CD4-positive, alpha-beta memory T cell (primary cell): ENCODE measurements around the gene PIK3CD. TPM values are rescaled to one million over a fixed set of nuclear protein-coding genes. Genes with fewer than 3 reads are reported as not detected.
"Not testable (repeated sequence)": the region's sequence is repeated elsewhere in the genome, so short reads cannot be mapped to it uniquely, and the experiment has no call there.

Experiments used
- CTCF ChIA-PET: fragments of 350-600 bp; sonication (Branson Sonifier 250); formaldehyde crosslinking; loops from one replicate; lab custom pipeline; 2021; ENCODE audit warnings: inconsistent platforms; ENCODE audit not compliant: partially characterized antibody; lab: Charles Lee
- POLR2A ChIA-PET: fragments of 350-600 bp; sonication (Branson Sonifier 250); formaldehyde crosslinking; loops from one replicate; lab custom pipeline; 2021; ENCODE audit not compliant: partially characterized antibody; lab: Charles Lee
- DNase-seq, 5 donors: peaks; one replicate each; pipeline versions ENCODE4 v3.0.0 to v3.0.0-alpha.2; 2020 to 2022; ENCODE audit warnings: mixed read lengths in 1 of 5
- H3K27ac ChIP-seq: one replicate; pipeline ENCODE4 v1.7.0; 2013; ENCODE audit warnings: low read depth, low read length
- H3K27me3 ChIP-seq: 2 replicates; pipeline ENCODE4 v1.7.0; 2013; ENCODE audit warnings: mild to moderate bottlenecking, low read length, moderate library complexity; ENCODE audit not compliant: insufficient read depth
- H3K36me3 ChIP-seq: 2 replicates; pipeline ENCODE4 v1.7.0; 2013; ENCODE audit warnings: mild to moderate bottlenecking, low read length, moderate library complexity; ENCODE audit not compliant: insufficient read depth
- H3K4me1 ChIP-seq: 2 replicates; pipeline ENCODE4 v1.7.0; 2013; ENCODE audit warnings: mild to moderate bottlenecking, low read length, moderate library complexity; ENCODE audit not compliant: insufficient read depth
- H3K4me3 ChIP-seq, 2 donors: one replicate each; pipeline ENCODE4 v1.7.0; 2013; ENCODE audit warnings: low read length in 2 of 2, mild to moderate bottlenecking in 1 of 2
- H3K9me3 ChIP-seq, 2 donors: one replicate each; pipeline ENCODE4 v1.7.0; 2013; ENCODE audit warnings: low read length in 2 of 2, control low read depth in 1 of 2; ENCODE audit not compliant: control insufficient read depth in 1 of 2
- H3K27ac Mint-ChIP-seq, 7 donors: one replicate each; pipeline ENCODE4 v1.8.0; 2020 to 2021; ENCODE audit warnings: mixed read lengths in 7 of 7, mild to moderate bottlenecking in 6 of 7, inconsistent platforms in 3 of 7, moderate library complexity in 3 of 7
- H3K27me3 Mint-ChIP-seq, 2 donors: one replicate each; pipeline ENCODE4 v1.8.0; 2020 to 2021; ENCODE audit warnings: mixed read lengths in 2 of 2
- H3K36me3 Mint-ChIP-seq, 2 donors: one replicate each; pipeline ENCODE4 v1.8.0; 2020 to 2021; ENCODE audit warnings: mixed read lengths in 2 of 2, inconsistent platforms in 1 of 2, mild to moderate bottlenecking in 1 of 2
- H3K4me1 Mint-ChIP-seq, 4 donors: one replicate each; pipeline ENCODE4 v1.8.0; 2020 to 2021; ENCODE audit warnings: mixed read lengths in 4 of 4, mild to moderate bottlenecking in 1 of 4
- H3K4me3 Mint-ChIP-seq, 8 donors: one replicate each; pipeline ENCODE4 v1.8.0; 2020 to 2021; ENCODE audit warnings: mixed read lengths in 8 of 8, mild to moderate bottlenecking in 7 of 8, moderate library complexity in 6 of 8, inconsistent platforms in 3 of 8
- H3K9me3 Mint-ChIP-seq, 8 donors: one replicate each; pipeline ENCODE4 v1.8.0; 2020 to 2021; ENCODE audit warnings: mixed read lengths in 8 of 8, mild to moderate bottlenecking in 5 of 8, inconsistent platforms in 3 of 8, moderate library complexity in 1 of 8
- intact Hi-C: fragments of 100-400 bp; cut with micrococcal nuclease; formaldehyde crosslinking; loops from one replicate; pipeline ENCODE4 v1.15.1; 2023
- polyA plus RNA-seq, 2 donors: library from polyadenylated mRNA; unstranded; fragments of 300-500 nt; fragmentation: Illumina TruSeq; gene quantifications; one replicate each; pipeline ENCODE4 v1.2.3, GENCODE V29; 2021
- total RNA-seq, 2 experiments: library from RNA; stranded (reverse); gene quantifications; one replicate each; pipeline ENCODE4 v1.2.3, GENCODE V29; 2021

The PIK3CD gene
- total and polyA plus RNA-seq, 4 experiments from 2014 or later = 57.1 to 236 (median 165) TPM

- no peaks in the 10 kb centered on the region for H3K27me3 Mint-ChIP-seq
- H3K4me3 Mint-ChIP-seq = peak overlapping the region in 1 of 8 donors; percentile 1
- H3K36me3 ChIP-seq = peaks cover 31% of the 10 kb centered on the region
- no peak for DNase-seq
- H3K9me3 Mint-ChIP-seq = peaks cover 0 to 2% (median 0%) of the 10 kb centered on the region in 8 donors
- H3K4me1 ChIP-seq = peaks cover 54% of the 10 kb centered on the region
- no peak overlapping the region for H3K4me3 ChIP-seq
- CTCF ChIA-PET = interaction anchor here (1.1 to 3.9 kb wide), 5 partner anchors 8 to 81 kb away, joined by 3 to 13 read pairs (median 3); no protein-coding TSS in a partner anchor
- H3K9me3 ChIP-seq = no peaks in the 10 kb centered on the region
- H3K27ac Mint-ChIP-seq = peak overlapping the region in 4 of 7 donors; percentile 9 to 80 (median 50)
- peaks cover 24 to 39% of the 10 kb centered on the region in 2 donors for H3K36me3 Mint-ChIP-seq
- H3K27me3 ChIP-seq = no peaks in the 10 kb centered on the region
- POLR2A ChIA-PET = interaction anchor here (0.7 to 16.2 kb wide), 5 partner anchors 12 to 81 kb away, joined by 3 to 403 read pairs (median 187); partner anchors contain the start of gene PIK3CD
- peaks cover 30 to 76% (median 48%) of the 10 kb centered on the region in 4 donors for H3K4me1 Mint-ChIP-seq
- intact Hi-C loops = no loop called here
- H3K27ac ChIP-seq = no peak overlapping the region
Measured at GRCh38 chr1:9710037-9710436, 58.5 kb downstream of the PIK3CD start.

- CTCF ChIA-PET = interaction anchor here (1.8 to 3.9 kb wide), 4 partner anchors 10 to 85 kb away, joined by 6 to 13 read pairs (median 9); no protein-coding TSS in a partner anchor
- DNase-seq = peak in 2 of 5 donors; percentile 33 to 48
- H3K4me3 Mint-ChIP-seq = peak overlapping the region in 2 of 8 donors; percentile 26 to 36
Measured at GRCh38 chr1:9711466-9712020, 60.0 kb downstream of the PIK3CD start.

GRCh38 chr1:9712767-9713166 is 61.2 kb downstream of the PIK3CD start:
- DNase-seq, H3K9me3 Mint-ChIP-seq, H3K27me3 Mint-ChIP-seq, H3K4me3 ChIP-seq, H3K9me3 ChIP-seq, H3K27ac ChIP-seq, intact Hi-C loops, H3K27me3 ChIP-seq: not testable (repeated sequence)
- peaks cover 59% of the 10 kb centered on the region for H3K4me1 ChIP-seq
- POLR2A ChIA-PET = interaction anchor here (0.7 to 16.2 kb wide), 8 partner anchors 9 to 84 kb away, joined by 3 to 403 read pairs (median 96); partner anchors contain the start of gene PIK3CD
- H3K4me3 Mint-ChIP-seq = peak overlapping the region in 2 of 8 donors; percentile 27 to 30
- peaks cover 38 to 50% of the 10 kb centered on the region in 2 donors for H3K36me3 Mint-ChIP-seq
- H3K4me1 Mint-ChIP-seq = peaks cover 25 to 77% (median 46%) of the 10 kb centered on the region in 4 donors
- H3K36me3 ChIP-seq = peaks cover 37% of the 10 kb centered on the region
- CTCF ChIA-PET = interaction anchor here (3.1 to 16.3 kb wide), 3 partner anchors 9 to 84 kb away, joined by 10 to 219 read pairs (median 44); no protein-coding TSS in a partner anchor
- peak overlapping the region in 6 of 7 donors; percentile 17 to 93 (median 76) for H3K27ac Mint-ChIP-seq

More at GRCh38 chr1:9711466-9712020, 60.0 kb downstream of the PIK3CD start:
- H3K4me1 Mint-ChIP-seq = peaks cover 25 to 77% (median 48%) of the 10 kb centered on the region in 4 donors
- intact Hi-C loops = no loop called here
- Histone ChIP-seq H3K4me1 (peaks cover 55% of the 10 kb centered on the region), H3K27me3 (no peaks in the 10 kb centered on the region), H3K27ac (no peak overlapping the region), H3K4me3 (no peak overlapping the region), H3K9me3 (no peaks in the 10 kb centered on the region), H3K36me3 (peaks cover 37% of the 10 kb centered on the region)
- H3K36me3 Mint-ChIP-seq = peaks cover 33 to 42% of the 10 kb centered on the region in 2 donors
- peak overlapping the region; percentile 35 to 76 (median 73) for H3K27ac Mint-ChIP-seq
- peaks cover 0 to 2% (median 0%) of the 10 kb centered on the region in 8 donors for H3K9me3 Mint-ChIP-seq
- H3K27me3 Mint-ChIP-seq = no peaks in the 10 kb centered on the region
- POLR2A ChIA-PET = interaction anchor here (1.1 to 16.2 kb wide), 8 partner anchors 7 to 82 kb away, joined by 3 to 403 read pairs (median 45); partner anchors contain the start of gene PIK3CD

- peak overlapping the region; percentile 79 to 96 (median 91) for H3K27ac Mint-ChIP-seq
- H3K9me3 ChIP-seq = no peaks in the 10 kb centered on the region
- no peaks in the 10 kb centered on the region for H3K27me3 ChIP-seq
- ChIA-PET CTCF (interaction anchor here (1.5 to 16.3 kb wide), 4 partner anchors 11 to 86 kb away, joined by 4 to 219 read pairs (median 25); no protein-coding TSS in a partner anchor), POLR2A (interaction anchor here (4.7 to 16.2 kb wide), 6 partner anchors 10 to 85 kb away, joined by 23 to 403 read pairs (median 148); partner anchors contain the start of gene PIK3CD)
- H3K4me3 ChIP-seq = peak overlapping the region in 1 of 2 donors; percentile 19
- peak overlapping the region; percentile 58 for H3K27ac ChIP-seq
- intact Hi-C loops = no loop called here
- H3K4me3 Mint-ChIP-seq = peak overlapping the region; percentile 61 to 93 (median 72)
- no peaks in the 10 kb centered on the region for H3K27me3 Mint-ChIP-seq
- DNase-seq = peak; percentile 45 to 82 (median 51)
- peaks cover 0 to 8% (median 0%) of the 10 kb centered on the region in 8 donors for H3K9me3 Mint-ChIP-seq
- peaks cover 72% of the 10 kb centered on the region for H3K4me1 ChIP-seq
- H3K4me1 Mint-ChIP-seq = peaks cover 29 to 85% (median 54%) of the 10 kb centered on the region in 4 donors
- peaks cover 42 to 55% of the 10 kb centered on the region in 2 donors for H3K36me3 Mint-ChIP-seq
- H3K36me3 ChIP-seq = peaks cover 47% of the 10 kb centered on the region
Measured at GRCh38 chr1:9714257-9714718, 62.8 kb downstream of the PIK3CD start.

GRCh38 chr1:9715536-9716226 is 64.2 kb downstream of the PIK3CD start:
- Histone ChIP-seq H3K36me3 (peaks cover 49% of the 10 kb centered on the region), H3K4me3 (peak overlapping the region; percentile 66 to 82), H3K27ac (peak overlapping the region; percentile 58), H3K27me3 (no peaks in the 10 kb centered on the region), H3K9me3 (no peaks in the 10 kb centered on the region), H3K4me1 (peaks cover 86% of the 10 kb centered on the region)
- Mint-ChIP-seq H3K27ac (peak overlapping the region; percentile 89 to 96 (median 93)), H3K9me3 (peaks cover 0 to 8% (median 0%) of the 10 kb centered on the region in 8 donors), H3K4me3 (peak overlapping the region; percentile 91 to 96 (median 94)), H3K27me3 (no peaks in the 10 kb centered on the region), H3K36me3 (peaks cover 32 to 54% of the 10 kb centered on the region in 2 donors), H3K4me1 (peaks cover 26 to 85% (median 54%) of the 10 kb centered on the region in 4 donors)
- intact Hi-C loops = loop anchor here (2.0 to 5.0 kb wide), 2 partner anchors 63 to 112 kb away; no protein-coding TSS in a partner anchor
- POLR2A ChIA-PET = interaction anchor here (0.7 to 16.2 kb wide), 12 partner anchors 12 to 126 kb away, joined by 3 to 403 read pairs (median 15); partner anchors contain the start of gene PIK3CD
- CTCF ChIA-PET = interaction anchor here (0.6 to 16.3 kb wide), 8 partner anchors 11 to 1556 kb away, joined by 3 to 219 read pairs (median 20); partner anchors contain the start of gene PIK3CD
- DNase-seq = peak; percentile 60 to 83 (median 75)

DNA sequence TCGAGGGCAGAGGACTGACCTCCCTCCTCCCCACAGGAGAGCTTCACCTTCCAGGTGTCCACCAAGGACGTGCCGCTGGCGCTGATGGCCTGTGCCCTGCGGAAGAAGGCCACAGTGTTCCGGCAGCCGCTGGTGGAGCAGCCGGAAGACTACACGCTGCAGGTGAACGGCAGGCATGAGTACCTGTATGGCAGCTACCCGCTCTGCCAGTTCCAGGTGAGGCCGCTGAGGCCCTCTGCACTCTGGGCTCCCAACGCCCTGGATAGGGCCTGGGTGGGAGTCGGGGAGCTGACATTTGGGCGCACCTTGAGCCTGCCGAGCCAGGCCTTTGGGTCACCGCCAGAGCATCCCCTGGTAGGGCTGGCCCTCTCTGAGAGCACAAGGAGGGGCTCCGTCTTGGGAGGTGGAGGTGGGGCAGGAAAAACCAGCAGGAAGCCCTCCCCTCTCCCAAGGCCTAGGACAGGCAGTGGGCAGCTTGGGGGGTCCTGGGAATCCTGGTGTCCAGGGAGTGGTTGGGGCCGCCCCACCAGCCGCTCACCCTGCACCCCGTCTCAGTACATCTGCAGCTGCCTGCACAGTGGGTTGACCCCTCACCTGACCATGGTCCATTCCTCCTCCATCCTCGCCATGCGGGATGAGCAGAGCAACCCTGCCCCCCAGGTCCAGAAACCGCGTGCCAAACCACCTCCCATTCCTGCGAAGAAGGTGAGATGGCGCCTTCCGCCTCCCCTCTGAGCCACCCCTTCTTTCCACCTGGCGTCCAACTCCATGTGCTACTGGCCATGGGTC is 65.1 kb downstream of the PIK3CD start:
- ChIA-PET POLR2A (interaction anchor here (0.7 to 16.2 kb wide), 21 partner anchors 12 to 682 kb away, joined by 3 to 403 read pairs (median 5); partner anchors contain the start of genes CTNNBIP1, PGD and PIK3CD), CTCF (interaction anchor here (0.8 to 16.3 kb wide), 10 partner anchors 10 to 88 kb away, joined by 3 to 219 read pairs (median 6); partner anchors contain the start of gene PIK3CD)
- peak in 2 of 5 donors; percentile 41 to 54 for DNase-seq
- peaks cover 19 to 84% (median 55%) of the 10 kb centered on the region in 4 donors for H3K4me1 Mint-ChIP-seq
- H3K27ac Mint-ChIP-seq = peak overlapping the region; percentile 89 to 97 (median 93)
- H3K4me3 ChIP-seq = peak overlapping the region; percentile 66 to 82
- no peaks in the 10 kb centered on the region for H3K9me3 ChIP-seq
- H3K4me1 ChIP-seq = peaks cover 91% of the 10 kb centered on the region
- peaks cover 25 to 51% of the 10 kb centered on the region in 2 donors for H3K36me3 Mint-ChIP-seq
- intact Hi-C loops = loop anchor here (1.0 to 5.0 kb wide), 5 partner anchors 12 to 111 kb away; no protein-coding TSS in a partner anchor
- no peaks in the 10 kb centered on the region for H3K27me3 ChIP-seq
- peak overlapping the region; percentile 58 for H3K27ac ChIP-seq
- peaks cover 50% of the 10 kb centered on the region for H3K36me3 ChIP-seq
- H3K9me3 Mint-ChIP-seq = peaks cover 0 to 12% (median 0%) of the 10 kb centered on the region in 8 donors
- H3K4me3 Mint-ChIP-seq = peak overlapping the region; percentile 91 to 96 (median 94)
- H3K27me3 Mint-ChIP-seq = no peaks in the 10 kb centered on the region
